ENCODE data around the gene PROSER1.

PROSER1 gene

GRCh38 chr13:38969187-38969586 is 68.7 kb downstream of the PROSER1 start:
- Histone ChIP-seq H3K9me3 (ENCODE audit: control insufficient read depth, low read length) (no peaks in the 10 kb centered on the region), H3K79me2 (no peaks in the 10 kb centered on the region), H3K4me3 (ENCODE audit: low read depth, low read length) (no peak overlapping the region), H3K9ac (no peak overlapping the region), H3K27me3 (ENCODE audit: control insufficient read depth, insufficient read depth, low read length) (no peaks in the 10 kb centered on the region), H3K27ac (no peak overlapping the region), H3K4me2 (ENCODE audit: low read length) (no peak overlapping the region), H3K4me1 (no peaks in the 10 kb centered on the region), H3K36me3 (ENCODE audit: control insufficient read depth, insufficient read depth, low read length) (no peaks in the 10 kb centered on the region), H2AFZ (no peak overlapping the region)
- TF ChIP-seq CTCF (IDR thresholded peaks at IDR 0.05): no peak

DNA sequence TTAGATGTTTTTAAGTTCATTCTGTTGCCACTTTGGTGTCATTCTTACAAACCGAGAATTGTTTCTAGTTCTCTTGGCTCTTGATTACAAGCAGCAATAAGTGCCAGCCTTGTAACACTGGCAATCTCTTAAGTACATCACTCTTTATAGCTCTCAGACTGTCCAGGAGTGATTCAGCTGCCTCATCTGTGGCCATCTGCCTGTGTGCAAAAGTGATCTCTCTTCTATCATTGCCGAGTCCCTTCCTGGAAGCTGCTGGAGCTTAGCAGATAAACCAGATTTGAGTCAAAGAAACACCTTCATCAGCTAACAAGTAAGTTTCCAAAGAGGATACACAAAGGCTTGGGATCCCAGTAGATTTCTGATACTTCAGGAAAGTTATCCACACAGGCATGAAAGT is 70.4 kb downstream of the PROSER1 start:
- H3K4me2 ChIP-seq (ENCODE audit: low read length): no peak overlapping the region
- H3K9ac ChIP-seq: no peak overlapping the region
- H3K79me2 ChIP-seq: no peaks in the 10 kb centered on the region
- no peaks in the 10 kb centered on the region for H3K9me3 ChIP-seq (ENCODE audit: control insufficient read depth, low read length)
- H2AFZ ChIP-seq: no peak overlapping the region
- no peak for TF ChIP-seq CTCF (IDR thresholded peaks at IDR 0.05)
- no peak overlapping the region for H3K27ac ChIP-seq
- no peaks in the 10 kb centered on the region for H3K27me3 ChIP-seq (ENCODE audit: control insufficient read depth, insufficient read depth, low read length)
- H3K4me3 ChIP-seq (ENCODE audit: low read depth, low read length): no peak overlapping the region
- H3K4me1 ChIP-seq: no peaks in the 10 kb centered on the region
- H3K36me3 ChIP-seq (ENCODE audit: control insufficient read depth, insufficient read depth, low read length): no peaks in the 10 kb centered on the region

- Histone ChIP-seq H3K79me2 (no peaks in the 10 kb centered on the region), H3K9me3 (ENCODE audit: control insufficient read depth, low read length) (no peaks in the 10 kb centered on the region), H3K4me1 (no peaks in the 10 kb centered on the region), H3K4me2 (ENCODE audit: low read length) (no peak overlapping the region), H3K9ac (no peak overlapping the region), H3K27ac (no peak overlapping the region), H3K27me3 (ENCODE audit: control insufficient read depth, insufficient read depth, low read length) (no peaks in the 10 kb centered on the region), H2AFZ (no peak overlapping the region), H3K36me3 (ENCODE audit: control insufficient read depth, insufficient read depth, low read length) (no peaks in the 10 kb centered on the region), H3K4me3 (ENCODE audit: low read depth, low read length) (no peak overlapping the region)
- no peak for TF ChIP-seq CTCF (IDR thresholded peaks at IDR 0.05)
Observed at GRCh38 chr13:38965281-38965680, 72.6 kb downstream of the PROSER1 start.

GRCh38 chr13:38960175-38960574 is 77.7 kb downstream of the PROSER1 start:
- H3K4me2 ChIP-seq (ENCODE audit: low read length): no peak overlapping the region
- TF ChIP-seq CTCF (IDR thresholded peaks at IDR 0.05): no peak
- H2AFZ ChIP-seq: no peak overlapping the region

More at GRCh38 chr13:38960175-38960574, 77.7 kb downstream of the PROSER1 start:
- H3K9me3 ChIP-seq (ENCODE audit: control insufficient read depth, low read length): no peaks in the 10 kb centered on the region
- no peaks in the 10 kb centered on the region for H3K36me3 ChIP-seq (ENCODE audit: control insufficient read depth, insufficient read depth, low read length)
- no peaks in the 10 kb centered on the region for H3K27me3 ChIP-seq (ENCODE audit: control insufficient read depth, insufficient read depth, low read length)
- no peak overlapping the region for H3K27ac ChIP-seq
- no peak overlapping the region for H3K4me3 ChIP-seq (ENCODE audit: low read depth, low read length)
- no peak overlapping the region for H3K9ac ChIP-seq
- no peaks in the 10 kb centered on the region for H3K79me2 ChIP-seq
- no peaks in the 10 kb centered on the region for H3K4me1 ChIP-seq
